Esophagus muscularis mucosa (tissue), 4 donors: ENCODE results near the gene GPR153.

Source experiments
- EP300 ChIP-seq: sonication (generic); formaldehyde crosslinking; IDR thresholded peaks from one replicate; pipeline ENCODE4 v1.6.1; 2017; ENCODE audit warnings: antibody characterized with exemption
- POLR2A ChIP-seq: fragments of 450-650 bp; IDR thresholded peaks from one replicate; pipeline ENCODE4 v1.6.1; 2017; ENCODE audit warnings: antibody characterized with exemption, moderate library complexity, mild to moderate bottlenecking, low read depth
- TF ChIP-seq, protein P1 (sequence below), 3 experiments: fragments of 200-600 bp in 2 of 3; fragments of 450-650 bp in 1 of 3; sonication (generic) in 2 of 3; IDR thresholded peaks; one replicate each; pipeline ENCODE4 v1.5.1; 2017 to 2019; ENCODE audit warnings: antibody characterized with exemption in 3 of 3, mild to moderate bottlenecking in 2 of 3, moderate library complexity in 1 of 3

GRCh38 chr1:6220236-6220635, 40.7 kb downstream of the GPR153 start:
- TF ChIP-seq EP300 (no peak), POLR2A (no peak)
- TF ChIP-seq, protein P1, sequence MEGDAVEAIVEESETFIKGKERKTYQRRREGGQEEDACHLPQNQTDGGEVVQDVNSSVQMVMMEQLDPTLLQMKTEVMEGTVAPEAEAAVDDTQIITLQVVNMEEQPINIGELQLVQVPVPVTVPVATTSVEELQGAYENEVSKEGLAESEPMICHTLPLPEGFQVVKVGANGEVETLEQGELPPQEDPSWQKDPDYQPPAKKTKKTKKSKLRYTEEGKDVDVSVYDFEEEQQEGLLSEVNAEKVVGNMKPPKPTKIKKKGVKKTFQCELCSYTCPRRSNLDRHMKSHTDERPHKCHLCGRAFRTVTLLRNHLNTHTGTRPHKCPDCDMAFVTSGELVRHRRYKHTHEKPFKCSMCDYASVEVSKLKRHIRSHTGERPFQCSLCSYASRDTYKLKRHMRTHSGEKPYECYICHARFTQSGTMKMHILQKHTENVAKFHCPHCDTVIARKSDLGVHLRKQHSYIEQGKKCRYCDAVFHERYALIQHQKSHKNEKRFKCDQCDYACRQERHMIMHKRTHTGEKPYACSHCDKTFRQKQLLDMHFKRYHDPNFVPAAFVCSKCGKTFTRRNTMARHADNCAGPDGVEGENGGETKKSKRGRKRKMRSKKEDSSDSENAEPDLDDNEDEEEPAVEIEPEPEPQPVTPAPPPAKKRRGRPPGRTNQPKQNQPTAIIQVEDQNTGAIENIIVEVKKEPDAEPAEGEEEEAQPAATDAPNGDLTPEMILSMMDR (IDR thresholded peaks at IDR 0.05) = no peak
